ENCODE data around the gene ARHGAP11A. TPM values are rescaled to one million over a fixed set of nuclear protein-coding genes. Genes with fewer than 3 reads are reported as not detected.

Gene ARHGAP11A
- total and polyA plus RNA-seq, 4 donors: 0.42 to 20.6 (median 0.98) TPM

DNA sequence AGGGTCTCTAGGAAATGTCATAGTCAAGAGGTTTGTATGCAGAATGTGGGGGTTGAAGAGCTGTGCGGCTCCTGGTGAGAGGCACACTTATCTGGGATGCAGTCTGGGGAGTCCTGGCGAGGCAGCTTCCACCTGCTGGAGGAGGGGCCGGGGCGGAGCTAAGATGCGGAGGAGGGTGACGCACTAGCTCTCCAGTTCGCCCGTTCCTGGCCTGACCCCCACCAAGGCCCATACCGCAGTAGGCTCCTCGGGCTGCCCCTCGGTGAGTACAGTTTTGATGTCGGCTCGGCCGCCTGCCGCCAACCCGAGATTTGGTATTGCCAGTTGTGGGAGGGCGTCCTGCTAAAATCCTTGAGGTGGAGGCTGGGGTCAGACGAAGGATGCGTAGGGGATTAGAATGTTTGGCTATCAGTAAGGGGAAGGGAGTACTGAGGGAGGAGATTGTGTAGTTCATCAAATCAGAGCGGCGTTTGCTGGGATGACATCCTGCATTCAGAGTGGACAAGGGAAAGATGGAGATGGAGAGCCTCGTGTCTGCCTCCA lies 26.3 kb downstream of the ARHGAP11A start, which contains the start of gene SCG5:
TSS of gene SCG5 (plus strand) at position 194 of the 543 bp plus-strand sequence. CDS start 1,883 bp downstream, outside the sequence.
- WGBS: 21% methylated on average over 22 of the region's 22 CpGs
- TF ChIP-seq REST (IDR thresholded peaks at IDR 0.05) (no peak), NR2F2 (IDR thresholded peaks at IDR 0.05) (no peak), TAF1 (conservative IDR thresholded peaks at IDR 0.05) (no peak), RXRA (IDR thresholded peaks at IDR 0.05) (no peak), HNF4G (IDR thresholded peaks at IDR 0.05) (no peak), FOXA2 (IDR thresholded peaks at IDR 0.05) (no peak), YY1 (IDR thresholded peaks at IDR 0.05) (no peak), ATF3 (IDR thresholded peaks at IDR 0.05) (no peak), GABPA (IDR thresholded peaks at IDR 0.05 in 1 of 2, conservative IDR thresholded peaks at IDR 0.05 in 1 of 2) (no peak), SP1 (IDR thresholded peaks at IDR 0.05) (no peak), RAD21 (IDR thresholded peaks at IDR 0.05) (no peak), FOXA1 (IDR thresholded peaks at IDR 0.05) (no peak), ZBTB33 (IDR thresholded peaks at IDR 0.05) (no peak), JUND (IDR thresholded peaks at IDR 0.05) (no peak), EGR1 (IDR thresholded peaks at IDR 0.05; ENCODE audit: low read depth in 2 of 2) (no peak)
- TF ChIP-seq, protein P1, sequence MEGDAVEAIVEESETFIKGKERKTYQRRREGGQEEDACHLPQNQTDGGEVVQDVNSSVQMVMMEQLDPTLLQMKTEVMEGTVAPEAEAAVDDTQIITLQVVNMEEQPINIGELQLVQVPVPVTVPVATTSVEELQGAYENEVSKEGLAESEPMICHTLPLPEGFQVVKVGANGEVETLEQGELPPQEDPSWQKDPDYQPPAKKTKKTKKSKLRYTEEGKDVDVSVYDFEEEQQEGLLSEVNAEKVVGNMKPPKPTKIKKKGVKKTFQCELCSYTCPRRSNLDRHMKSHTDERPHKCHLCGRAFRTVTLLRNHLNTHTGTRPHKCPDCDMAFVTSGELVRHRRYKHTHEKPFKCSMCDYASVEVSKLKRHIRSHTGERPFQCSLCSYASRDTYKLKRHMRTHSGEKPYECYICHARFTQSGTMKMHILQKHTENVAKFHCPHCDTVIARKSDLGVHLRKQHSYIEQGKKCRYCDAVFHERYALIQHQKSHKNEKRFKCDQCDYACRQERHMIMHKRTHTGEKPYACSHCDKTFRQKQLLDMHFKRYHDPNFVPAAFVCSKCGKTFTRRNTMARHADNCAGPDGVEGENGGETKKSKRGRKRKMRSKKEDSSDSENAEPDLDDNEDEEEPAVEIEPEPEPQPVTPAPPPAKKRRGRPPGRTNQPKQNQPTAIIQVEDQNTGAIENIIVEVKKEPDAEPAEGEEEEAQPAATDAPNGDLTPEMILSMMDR (IDR thresholded peaks at IDR 0.05; ENCODE audit: low read depth, low read length, missing input control): no peak
- TF ChIP-seq, protein P2, sequence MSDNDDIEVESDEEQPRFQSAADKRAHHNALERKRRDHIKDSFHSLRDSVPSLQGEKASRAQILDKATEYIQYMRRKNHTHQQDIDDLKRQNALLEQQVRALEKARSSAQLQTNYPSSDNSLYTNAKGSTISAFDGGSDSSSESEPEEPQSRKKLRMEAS (IDR thresholded peaks at IDR 0.05): no peak
- Histone ChIP-seq H3K27me3 (ENCODE audit: control insufficient read depth in 4 of 4, insufficient read depth in 4 of 4, low read length in 3 of 4) (no peaks in the 10 kb centered on the region), H3K4me1 (ENCODE audit: control insufficient read depth in 4 of 4, insufficient read depth in 4 of 4, low read length in 3 of 4) (no peaks in the 10 kb centered on the region), H3K27ac (ENCODE audit: low read depth in 1 of 2, low read length in 2 of 2) (no peak within 1 kb of the TSS), H3K36me3 (ENCODE audit: control insufficient read depth in 4 of 4, insufficient read depth in 3 of 4, low read depth in 1 of 4, low read length in 3 of 4) (no peaks in the 10 kb centered on the region), H3K9me3 (ENCODE audit: control insufficient read depth in 4 of 4, low read length in 3 of 4) (no peaks in the 10 kb centered on the region), H3K4me3 (ENCODE audit: low read depth in 1 of 3, low read length in 3 of 3) (no peak within 1 kb of the TSS), H3K9ac (ENCODE audit: low read depth in 1 of 2, low read length in 2 of 2) (no peak within 1 kb of the TSS)
- no peak for DNase-seq (ENCODE audit: low spot score)
